Mammary epithelial cell (primary cell): ENCODE data around the gene ARL5A.

Experiments
- CTCF ChIP-seq, 2 donors: IDR thresholded peaks in 1 of 2; conservative IDR thresholded peaks in 1 of 2; 2 replicates each; pipeline ENCODE4 v1.5.1; 2011 to 2012; ENCODE audit warnings: inconsistent platforms in 2 of 2, low read length in 2 of 2, mild to moderate bottlenecking in 2 of 2, control low read depth in 1 of 2, low read depth in 1 of 2; ENCODE audit not compliant: insufficient read depth in 1 of 2; ENCODE audit errors: extremely low read depth in 1 of 2
- EZH2 ChIP-seq: IDR thresholded peaks from 2 replicates; pipeline ENCODE4 v1.6.1; 2012; ENCODE audit warnings: low read length, inconsistent platforms, borderline replicate concordance

- TF ChIP-seq CTCF (conservative IDR thresholded peaks at IDR 0.05 in 1 of 2, IDR thresholded peaks at IDR 0.05 in 1 of 2; ENCODE audit: extremely low read depth in 1 of 2, insufficient read depth in 1 of 2, low read depth in 1 of 2, low read length in 2 of 2) (no peak), EZH2 (no peak)
Measured at GRCh38 chr2:151783133-151783520, 45.1 kb downstream of the ARL5A start.
